GM18526 (cell line): ENCODE measurements around the gene OBSCN.

ENCODE experiments used
- POLR2A ChIP-seq: IDR thresholded peaks from 3 replicates; pipeline ENCODE4 v1.6.1; 2011; ENCODE audit not compliant: insufficient read length; ENCODE audit errors: extremely low read depth

The OBSCN gene

DNA sequence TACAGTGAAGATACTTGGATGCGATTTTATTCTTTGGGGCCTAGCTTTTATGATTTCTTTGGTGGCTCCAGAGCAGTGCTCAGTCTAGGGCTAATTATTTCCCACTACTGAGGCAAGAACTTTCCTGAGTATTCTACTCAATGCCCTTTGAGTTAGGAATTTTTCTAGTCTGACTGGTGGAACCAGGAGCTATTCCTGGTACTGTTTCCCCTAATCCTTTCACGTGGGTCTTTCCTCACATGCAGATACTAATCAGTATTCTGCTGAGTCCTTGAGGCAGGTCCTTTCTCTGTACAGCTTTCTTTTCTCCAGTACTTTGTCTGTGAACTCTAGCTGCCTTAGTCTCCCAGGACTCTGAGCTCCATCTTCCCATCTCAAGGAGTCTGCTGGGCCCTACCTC lies 122.0 kb downstream of the OBSCN start:
- TF ChIP-seq POLR2A: no peak

GRCh38 chr1:228332797-228333738 lies 125.2 kb downstream of the OBSCN start:
- TF ChIP-seq POLR2A: no peak

DNA sequence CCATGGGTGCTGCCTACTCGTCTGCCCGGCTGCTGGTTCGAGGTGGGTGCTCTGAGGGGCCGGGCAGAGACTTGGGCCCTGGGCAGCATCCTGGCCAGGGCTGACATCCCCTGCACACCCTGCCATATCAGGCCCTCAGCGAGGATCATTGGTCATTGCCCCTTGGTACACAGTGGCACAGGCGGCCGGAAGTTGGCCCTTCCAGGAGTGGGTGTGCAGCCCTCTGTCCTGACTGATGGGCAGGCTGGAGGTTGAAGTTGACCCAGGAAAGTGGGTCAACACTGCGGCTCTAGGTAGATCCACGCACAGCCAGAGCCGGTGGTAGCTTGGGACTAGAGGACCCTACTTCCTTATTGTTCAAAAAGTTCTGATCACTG lies 125.9 kb downstream of the OBSCN start:
- no peak for TF ChIP-seq POLR2A

- no peak for TF ChIP-seq POLR2A
Observed at GRCh38 chr1:228334226-228334935, 126.5 kb downstream of the OBSCN start.

- TF ChIP-seq POLR2A: no peak
Observed at GRCh38 chr1:228334954-228335353, 127.1 kb downstream of the OBSCN start.

DNA sequence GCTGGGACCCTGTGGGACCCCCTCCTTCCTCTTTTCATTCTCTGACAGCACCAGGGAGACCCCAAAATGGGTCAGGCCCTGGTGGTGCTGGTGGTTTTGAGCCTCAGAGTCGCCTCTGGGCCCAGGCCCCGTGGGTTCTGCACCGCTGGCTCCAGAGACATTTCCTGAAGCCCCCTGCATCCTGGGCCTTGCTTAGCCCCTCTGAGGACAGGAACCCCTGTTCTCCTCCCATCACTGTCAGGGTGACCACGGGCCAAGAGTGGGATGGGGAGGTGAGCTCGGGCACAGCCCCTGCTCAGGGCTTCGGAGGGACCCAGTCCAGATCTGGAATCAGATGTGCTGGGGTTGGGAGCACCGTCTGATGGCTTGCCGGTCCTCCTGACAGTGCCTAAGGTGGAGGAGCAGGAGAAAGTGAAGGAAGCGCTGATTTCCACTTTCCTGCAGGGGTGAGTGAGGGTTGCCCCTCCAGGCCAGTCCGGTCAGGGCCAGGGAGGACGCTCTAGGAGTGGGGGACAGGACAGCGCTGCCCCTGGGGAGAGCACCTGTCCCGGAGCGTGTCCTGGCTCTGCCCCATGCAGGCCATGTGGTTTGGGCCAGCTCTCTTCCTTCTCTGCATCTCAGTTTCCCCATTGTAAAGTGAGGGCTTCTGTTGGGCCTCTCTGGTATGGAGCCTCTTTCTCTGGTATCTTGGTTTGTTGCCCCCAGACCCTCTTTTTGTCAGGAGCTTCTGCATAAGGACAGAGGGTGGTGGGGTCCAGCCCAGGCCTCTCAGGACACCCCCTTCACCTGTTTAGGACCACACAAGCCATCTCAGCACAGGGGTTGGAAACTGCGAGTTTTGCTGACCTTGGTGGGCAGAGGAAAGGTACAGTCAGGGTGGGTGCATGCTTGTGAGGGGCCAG lies 127.8 kb downstream of the OBSCN start:
- TF ChIP-seq POLR2A: no peak

DNA sequence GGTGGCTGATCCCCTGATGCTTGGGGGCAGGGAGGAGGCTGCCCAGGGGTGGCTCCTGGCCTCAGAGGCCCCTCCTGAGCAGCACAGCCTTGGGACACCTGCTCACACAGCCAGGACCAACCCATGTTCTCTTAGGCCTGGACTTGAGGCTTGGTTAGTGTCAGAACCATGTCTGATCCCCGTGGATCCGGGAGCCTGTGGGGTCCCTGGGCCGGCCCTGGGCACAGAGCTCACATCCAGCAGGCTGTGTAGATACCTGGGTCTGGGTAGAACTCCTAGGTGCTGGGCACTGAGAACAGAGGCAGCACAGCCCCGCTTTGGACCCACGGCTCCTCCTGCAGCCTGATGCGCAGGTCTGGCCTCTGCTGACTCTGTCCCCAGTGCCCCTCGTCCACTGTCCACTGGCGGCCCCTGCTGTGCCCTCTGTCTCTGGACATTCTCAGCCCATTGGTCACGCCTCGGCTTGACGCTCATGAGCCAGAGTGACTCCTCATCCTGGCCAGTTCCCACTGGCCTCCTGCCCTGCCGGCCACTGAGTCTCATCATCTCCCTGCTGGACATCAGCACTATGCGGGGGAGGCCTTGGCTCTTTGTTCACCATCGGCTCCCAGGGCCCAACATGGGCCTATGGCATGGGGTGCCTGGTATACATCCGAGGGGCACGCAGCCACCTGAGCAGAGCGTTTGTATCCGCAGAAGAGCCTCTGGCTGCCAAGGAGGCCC lies 128.6 kb downstream of the OBSCN start:
- TF ChIP-seq POLR2A: no peak

GRCh38 chr1:228337031-228337564 lies 129.3 kb downstream of the OBSCN start:
- no peak for TF ChIP-seq POLR2A

GRCh38 chr1:228337711-228338520 lies 130.1 kb downstream of the OBSCN start:
- no peak for TF ChIP-seq POLR2A

GRCh38 chr1:228338521-228339051 lies 130.7 kb downstream of the OBSCN start:
- no peak for TF ChIP-seq POLR2A

DNA sequence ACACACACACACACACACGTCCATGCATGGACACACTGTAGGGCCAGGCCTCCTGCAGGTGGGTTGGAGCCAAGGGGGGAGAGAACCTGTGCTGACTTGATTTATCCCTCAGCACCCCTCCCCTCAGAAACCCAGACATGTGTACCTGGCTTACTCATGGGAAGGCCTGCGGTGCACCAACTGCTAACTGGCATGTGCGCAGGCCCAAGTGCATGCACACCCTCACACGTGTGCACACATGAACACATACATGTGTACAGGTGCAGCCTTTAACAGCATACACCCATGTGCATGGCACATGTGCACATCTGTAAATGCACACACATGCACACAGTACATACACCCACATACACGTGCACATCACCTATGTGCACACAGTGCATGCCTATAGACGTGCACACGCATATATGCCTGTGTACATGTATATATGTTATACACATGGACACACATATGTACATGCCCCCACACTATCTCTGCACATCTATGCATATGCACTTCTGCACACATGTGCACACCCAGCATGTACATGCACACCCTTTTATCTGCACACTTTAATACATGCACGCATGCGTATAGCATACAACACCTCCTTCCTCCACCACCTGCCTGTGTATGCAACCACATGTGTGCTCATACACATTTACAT lies 131.3 kb downstream of the OBSCN start:
- no peak for TF ChIP-seq POLR2A

DNA sequence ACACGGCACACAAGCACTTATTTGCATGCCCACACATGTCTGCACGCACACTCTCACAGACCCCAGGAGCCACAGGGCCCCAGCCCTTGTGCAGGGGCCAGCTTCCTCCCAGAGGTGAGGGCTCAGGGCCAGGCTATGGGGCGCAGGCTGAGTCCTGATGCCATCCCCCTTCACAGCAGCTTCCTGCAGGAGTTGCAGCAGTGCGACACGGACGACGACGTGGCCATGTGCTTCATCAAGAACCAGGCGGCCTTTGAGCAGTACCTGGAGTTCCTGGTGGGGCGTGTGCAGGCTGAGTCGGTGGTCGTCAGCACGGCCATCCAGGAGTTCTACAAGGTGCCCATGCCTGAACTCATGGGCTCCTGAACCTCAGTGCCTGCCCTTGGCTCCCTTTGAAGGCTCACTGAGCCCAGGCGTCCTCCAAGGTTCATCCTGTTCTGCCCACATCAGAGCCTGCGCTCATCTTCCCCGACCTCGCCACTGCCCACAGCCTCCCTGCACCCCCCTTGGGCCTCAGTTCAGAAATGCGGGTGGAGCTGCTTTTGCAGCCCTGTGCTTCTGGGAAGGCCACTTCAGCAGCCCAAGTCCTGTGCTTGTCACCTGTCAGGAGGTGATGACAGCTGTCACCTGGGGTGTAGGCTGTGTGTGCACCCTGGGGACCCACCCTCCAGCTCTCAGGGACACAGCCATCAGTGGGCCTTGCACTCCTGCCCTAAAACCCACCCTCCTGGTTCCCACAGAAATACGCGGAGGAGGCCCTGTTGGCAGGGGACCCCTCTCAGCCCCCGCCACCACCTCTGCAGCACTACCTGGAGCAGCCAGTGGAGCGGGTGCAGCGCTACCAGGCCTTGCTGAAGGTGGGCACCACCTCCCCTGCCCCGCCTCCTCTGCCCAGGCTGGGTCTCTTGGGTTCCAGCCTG lies 132.2 kb downstream of the OBSCN start:
- TF ChIP-seq POLR2A: no peak
